ENCODE measurements around the gene CFAP100.
A peak's percentile ranks its signal among the peaks of the same experiment; 100 is the strongest.

Gene CFAP100

GRCh38 chr3:126355777-126356372 is 38.8 kb upstream of the CFAP100 start (continued):
- 0 out of 2 replicates have a peak, but pooled peaks have one; percentile 13 for TF ChIP-seq HIC1 (tag by site-specific recombination; IDR thresholded peaks at IDR 0.05)
- TF ChIP-seq ZNF280D (tag by site-specific recombination; IDR thresholded peaks at IDR 0.05), result no peak
- TF ChIP-seq ELK4 (IDR thresholded peaks at IDR 0.05; ENCODE audit: borderline replicate concordance, low read depth, low read length), result no peak
- TF ChIP-seq ZEB2 (tag by site-specific recombination; IDR thresholded peaks at IDR 0.05), result peak; percentile 45; the same call in 1 of the 2 replicates
- TF ChIP-seq GLIS1 (tag by site-specific recombination; IDR thresholded peaks at IDR 0.05), result peak; percentile 65
- peak; percentile 69 for TF ChIP-seq KLF10 (tag by site-specific recombination; IDR thresholded peaks at IDR 0.05)
- TF ChIP-seq ZNF140 (tag by site-specific recombination; IDR thresholded peaks at IDR 0.05), result no peak
- no peak for TF ChIP-seq RBAK (tag by site-specific recombination; IDR thresholded peaks at IDR 0.05)
- no peak for TF ChIP-seq GLI2 (tag by site-specific recombination; IDR thresholded peaks at IDR 0.05; ENCODE audit: borderline replicate concordance, low read depth)
- no peak for TF ChIP-seq ZFHX2 (tag by site-specific recombination; conservative IDR thresholded peaks at IDR 0.05)
- TF ChIP-seq EGR2 (tag by site-specific recombination; IDR thresholded peaks at IDR 0.05; ENCODE audit: low read depth), result no peak
- 0 out of 2 replicates have a peak, but pooled peaks have one; percentile 30 for TF ChIP-seq ZBTB20 (tag by site-specific recombination; IDR thresholded peaks at IDR 0.05)
- no peak for TF ChIP-seq PRDM1 (tag by site-specific recombination; IDR thresholded peaks at IDR 0.05)
- no peak for TF ChIP-seq ZNF169 (tag by site-specific recombination; IDR thresholded peaks at IDR 0.05)
- no peak for TF ChIP-seq ZNF670 (tag by site-specific recombination; IDR thresholded peaks at IDR 0.05; ENCODE audit: low read depth)
- TF ChIP-seq ZSCAN5A (tag by site-specific recombination; IDR thresholded peaks at IDR 0.05), result no peak
- TF ChIP-seq ZNF639 (tag by site-specific recombination; IDR thresholded peaks at IDR 0.05), result no peak
- no peak for TF ChIP-seq ZNF223 (tag by site-specific recombination; IDR thresholded peaks at IDR 0.05)
- peak; percentile 81 for TF ChIP-seq PRDM10 (tag by site-specific recombination; IDR thresholded peaks at IDR 0.05)
- no peak for TF ChIP-seq ZNF155 (tag by site-specific recombination; IDR thresholded peaks at IDR 0.05)
- TF ChIP-seq ZNF791 (tag by site-specific recombination; IDR thresholded peaks at IDR 0.05), result no peak
- TF ChIP-seq ZNF248 (tag by site-specific recombination; IDR thresholded peaks at IDR 0.05), result no peak
- TF ChIP-seq ZBTB8A (tag by site-specific recombination; IDR thresholded peaks at IDR 0.05), result peak; percentile 62; the same call in 1 of the 2 replicates
- TF ChIP-seq ZNF580 (tag by site-specific recombination; IDR thresholded peaks at IDR 0.05), result no peak
- TF ChIP-seq ZNF16 (tag by site-specific recombination; IDR thresholded peaks at IDR 0.05; ENCODE audit: low read depth), result no peak
